ENCODE data around the gene FNIP2.

- no peak for TF ChIP-seq CTCF (IDR thresholded peaks at IDR 0.05; ENCODE audit: borderline replicate concordance, extremely low read depth, low read length, poor library complexity, severe bottlenecking)
- no peak for TF ChIP-seq EZH2 (IDR thresholded peaks at IDR 0.05; ENCODE audit: borderline replicate concordance, low read depth, low read length, severe bottlenecking)
These were observed 102.0 kb downstream of the FNIP2 start for GRCh38 chr4:158870626-158871334.
